ENCODE results near the gene UIMC1. TPM values are rescaled to one million over a fixed set of nuclear protein-coding genes. Genes with fewer than 3 reads are reported as not detected.

The UIMC1 gene
- total RNA-seq, 1 experiment from 2014 or later = 52.8 TPM

DNA sequence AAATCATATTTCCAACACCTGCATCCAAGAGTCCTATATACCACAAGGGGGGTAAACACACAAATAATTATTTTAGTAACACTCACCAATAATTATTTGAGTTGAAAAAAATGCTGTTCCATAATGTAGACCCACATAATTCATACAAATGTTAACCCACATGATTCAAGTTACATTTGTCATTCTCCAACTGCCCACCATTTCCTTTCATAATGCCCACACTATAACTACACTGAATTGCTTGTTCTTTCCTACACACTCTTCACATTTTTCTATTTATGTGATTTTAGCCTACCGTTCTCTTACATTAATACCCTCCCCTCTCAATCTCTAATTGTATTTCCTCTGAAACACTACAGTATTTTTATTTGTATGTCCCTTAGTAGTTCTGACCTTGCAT is 71.6 kb downstream of the UIMC1 start:
- Histone ChIP-seq H3K9me3 (no peaks in the 10 kb centered on the region), H3K4me1 (peaks cover 18% of the 10 kb centered on the region), H3K4me3 (ENCODE audit: low read depth, low read length) (no peak overlapping the region), H3K36me3 (ENCODE audit: control insufficient read depth, insufficient read depth, low read length) (no peaks in the 10 kb centered on the region; the same call in 1 of the 2 replicates), H3K27me3 (replicated peaks; ENCODE audit: control insufficient read depth, insufficient read depth, low read length) (no peaks in the 10 kb centered on the region)
- no peaks in the 10 kb centered on the region for H3K9me3 Mint-ChIP-seq (ENCODE audit: unreplicated experiment)
- peaks cover 57% of the 10 kb centered on the region for H3K36me3 Mint-ChIP-seq (ENCODE audit: insufficient read depth, unreplicated experiment)
- peaks cover 40% of the 10 kb centered on the region for H3K4me1 Mint-ChIP-seq (ENCODE audit: low read depth, unreplicated experiment)
- ChIA-PET CTCF (no interaction called here), POLR2A (no interaction called here)
- TF ChIP-seq, protein P1, sequence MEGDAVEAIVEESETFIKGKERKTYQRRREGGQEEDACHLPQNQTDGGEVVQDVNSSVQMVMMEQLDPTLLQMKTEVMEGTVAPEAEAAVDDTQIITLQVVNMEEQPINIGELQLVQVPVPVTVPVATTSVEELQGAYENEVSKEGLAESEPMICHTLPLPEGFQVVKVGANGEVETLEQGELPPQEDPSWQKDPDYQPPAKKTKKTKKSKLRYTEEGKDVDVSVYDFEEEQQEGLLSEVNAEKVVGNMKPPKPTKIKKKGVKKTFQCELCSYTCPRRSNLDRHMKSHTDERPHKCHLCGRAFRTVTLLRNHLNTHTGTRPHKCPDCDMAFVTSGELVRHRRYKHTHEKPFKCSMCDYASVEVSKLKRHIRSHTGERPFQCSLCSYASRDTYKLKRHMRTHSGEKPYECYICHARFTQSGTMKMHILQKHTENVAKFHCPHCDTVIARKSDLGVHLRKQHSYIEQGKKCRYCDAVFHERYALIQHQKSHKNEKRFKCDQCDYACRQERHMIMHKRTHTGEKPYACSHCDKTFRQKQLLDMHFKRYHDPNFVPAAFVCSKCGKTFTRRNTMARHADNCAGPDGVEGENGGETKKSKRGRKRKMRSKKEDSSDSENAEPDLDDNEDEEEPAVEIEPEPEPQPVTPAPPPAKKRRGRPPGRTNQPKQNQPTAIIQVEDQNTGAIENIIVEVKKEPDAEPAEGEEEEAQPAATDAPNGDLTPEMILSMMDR (IDR thresholded peaks at IDR 0.05; ENCODE audit: insufficient read depth in 1 of 2, low read depth in 1 of 2, low read length in 1 of 2, severe bottlenecking in 1 of 2, unreplicated experiment in 1 of 2) = no peak
- intact Hi-C loops (cut with micrococcal nuclease; ENCODE audit: unreplicated experiment) = no loop called here
- no peaks in the 10 kb centered on the region for H3K27me3 Mint-ChIP-seq (ENCODE audit: insufficient read depth, unreplicated experiment)
- no peak overlapping the region for H3K27ac Mint-ChIP-seq (ENCODE audit: unreplicated experiment)
- BruUV-seq (replicated peaks) = no TSS peak
- no peak for DNase-seq
- no peak overlapping the region for H3K4me3 Mint-ChIP-seq (ENCODE audit: unreplicated experiment)

DNA sequence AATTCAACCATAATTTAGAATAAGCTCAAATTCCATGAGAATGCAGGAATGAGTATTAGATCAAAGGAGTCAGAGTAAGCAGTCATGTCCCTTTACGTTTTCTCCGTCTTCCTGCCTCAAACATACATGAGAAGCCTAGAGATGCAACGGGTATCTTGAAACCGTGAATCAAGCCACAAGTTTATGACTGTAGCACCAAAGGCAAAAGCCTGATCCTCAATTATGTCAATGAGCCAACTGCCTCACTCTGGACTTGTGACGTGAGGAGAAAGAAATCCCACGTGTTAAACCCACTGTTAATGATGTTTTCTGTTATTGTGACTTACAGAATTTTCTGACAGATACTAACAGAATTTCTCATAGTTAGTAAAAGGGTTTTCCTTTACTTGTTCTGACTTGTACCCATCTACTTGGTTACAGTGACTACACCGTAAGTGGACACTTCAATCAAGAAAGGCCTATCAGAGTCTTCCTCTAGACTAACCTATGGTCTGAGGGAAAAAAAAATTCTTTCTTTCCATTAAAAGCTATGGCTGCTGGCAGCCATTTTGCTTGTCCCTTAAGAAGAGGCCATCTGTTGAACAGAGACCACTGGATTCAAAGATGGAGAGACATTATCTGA is 72.2 kb downstream of the UIMC1 start:
- Mint-ChIP-seq H3K4me3 (ENCODE audit: unreplicated experiment) (no peak overlapping the region), H3K9me3 (ENCODE audit: unreplicated experiment) (no peaks in the 10 kb centered on the region), H3K27ac (ENCODE audit: unreplicated experiment) (no peak overlapping the region), H3K27me3 (ENCODE audit: insufficient read depth, unreplicated experiment) (no peaks in the 10 kb centered on the region), H3K4me1 (ENCODE audit: low read depth, unreplicated experiment) (peaks cover 41% of the 10 kb centered on the region), H3K36me3 (ENCODE audit: insufficient read depth, unreplicated experiment) (peaks cover 59% of the 10 kb centered on the region)
- CTCF ChIA-PET = no interaction called here
- peaks cover 21% of the 10 kb centered on the region for H3K4me1 ChIP-seq
- BruUV-seq (replicated peaks) = no TSS peak
- POLR2A ChIA-PET = no interaction called here
- DNase-seq = no peak
- TF ChIP-seq, protein P1 (IDR thresholded peaks at IDR 0.05; ENCODE audit: insufficient read depth in 1 of 2, low read depth in 1 of 2, low read length in 1 of 2, severe bottlenecking in 1 of 2, unreplicated experiment in 1 of 2) = no peak
- intact Hi-C loops (cut with micrococcal nuclease; ENCODE audit: unreplicated experiment) = no loop called here
- no peaks in the 10 kb centered on the region for H3K9me3 ChIP-seq
- no peaks in the 10 kb centered on the region for H3K27me3 ChIP-seq (replicated peaks; ENCODE audit: control insufficient read depth, insufficient read depth, low read length)
- H3K4me3 ChIP-seq (ENCODE audit: low read depth, low read length) = no peak overlapping the region
- H3K36me3 ChIP-seq (ENCODE audit: control insufficient read depth, insufficient read depth, low read length) = no peaks in the 10 kb centered on the region; the same call in 1 of the 2 replicates

GRCh38 chr5:176929654-176930053 is 76.9 kb downstream of the UIMC1 start:
- H3K36me3 ChIP-seq (ENCODE audit: control insufficient read depth, insufficient read depth, low read length) = no peaks in the 10 kb centered on the region; the same call in 1 of the 2 replicates
- intact Hi-C loops (cut with micrococcal nuclease; ENCODE audit: unreplicated experiment) = no loop called here

More at GRCh38 chr5:176929654-176930053, 76.9 kb downstream of the UIMC1 start:
- Mint-ChIP-seq H3K4me1 (ENCODE audit: low read depth, unreplicated experiment) (peaks cover 16% of the 10 kb centered on the region), H3K4me3 (ENCODE audit: unreplicated experiment) (no peak overlapping the region), H3K36me3 (ENCODE audit: insufficient read depth, unreplicated experiment) (peaks cover 56% of the 10 kb centered on the region), H3K27me3 (ENCODE audit: insufficient read depth, unreplicated experiment) (no peaks in the 10 kb centered on the region), H3K27ac (ENCODE audit: unreplicated experiment) (no peak overlapping the region), H3K9me3 (ENCODE audit: unreplicated experiment) (no peaks in the 10 kb centered on the region)
- TF ChIP-seq, protein P1 (IDR thresholded peaks at IDR 0.05; ENCODE audit: insufficient read depth in 1 of 2, low read depth in 1 of 2, low read length in 1 of 2, severe bottlenecking in 1 of 2, unreplicated experiment in 1 of 2) = no peak
- no TSS peak for BruUV-seq (replicated peaks)
- DNase-seq = no peak
- Histone ChIP-seq H3K4me1 (0 out of 2 replicates have a peak, but pooled peaks cover 6% of the 10 kb centered on the region), H3K27me3 (replicated peaks; ENCODE audit: control insufficient read depth, insufficient read depth, low read length) (no peaks in the 10 kb centered on the region), H3K9me3 (no peaks in the 10 kb centered on the region), H3K4me3 (ENCODE audit: low read depth, low read length) (no peak overlapping the region)
- ChIA-PET POLR2A (no interaction called here), CTCF (no interaction called here)

Data from Caco-2 (cell line).